NCI-H2196 treated with DMSO at 0.1 percent for 48 hours (cell line): Measurements from ENCODE around the gene P3H2.
"Not testable (repeated sequence)": the region's sequence is repeated elsewhere in the genome, so short reads cannot be mapped to it uniquely, and the experiment has no call there.

Source experiments
- DNase-seq: peaks from one replicate; lab custom pipeline; 2025; ENCODE audit not compliant: unreplicated experiment; lab: John Stamatoyannopoulos, UW

The P3H2 gene

DNA sequence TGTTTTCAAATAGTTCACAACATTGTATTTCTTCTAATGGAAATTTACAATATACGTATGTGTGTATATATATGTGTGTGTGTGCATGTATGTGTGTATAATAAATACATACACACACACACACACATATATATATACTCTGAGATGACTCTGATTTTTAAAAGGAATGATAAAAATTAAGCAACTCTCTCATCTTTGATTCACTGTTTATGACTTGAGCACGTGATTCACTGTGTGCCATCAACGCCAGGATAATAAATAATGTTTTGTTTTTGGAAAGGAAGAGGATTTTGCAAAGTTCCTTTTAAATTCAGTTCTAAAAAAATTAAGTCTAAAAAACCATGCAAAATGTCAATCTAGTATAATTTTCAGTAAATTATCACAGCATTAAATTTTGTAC, 132.4 kb downstream of the P3H2 start:
- DNase-seq, result no peak

GRCh38 chr3:189985948-189986347, 134.7 kb downstream of the P3H2 start:
- DNase-seq, result no peak

DNA sequence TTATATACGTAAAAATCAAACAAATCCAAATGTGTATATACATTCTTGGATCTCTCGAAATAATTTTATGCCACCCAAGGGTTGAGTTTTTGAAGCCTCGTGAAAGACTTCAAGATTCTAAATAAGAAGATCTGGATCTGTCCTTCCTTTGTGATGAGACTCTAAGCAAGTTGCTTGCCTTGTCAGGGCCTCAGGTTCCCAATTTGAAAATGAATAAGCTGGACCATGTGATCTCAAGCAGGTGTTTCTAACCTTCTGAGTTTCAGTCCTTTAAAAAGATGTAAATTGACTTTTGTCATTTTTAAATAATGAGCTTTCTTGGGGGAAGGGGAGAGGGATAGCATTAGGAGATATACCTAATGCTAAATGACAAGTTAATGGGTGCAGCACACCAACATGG, 137.1 kb downstream of the P3H2 start:
- DNase-seq, result no peak

- no peak for DNase-seq
Observed at GRCh38 chr3:189982321-189982945, 138.3 kb downstream of the P3H2 start.

DNA sequence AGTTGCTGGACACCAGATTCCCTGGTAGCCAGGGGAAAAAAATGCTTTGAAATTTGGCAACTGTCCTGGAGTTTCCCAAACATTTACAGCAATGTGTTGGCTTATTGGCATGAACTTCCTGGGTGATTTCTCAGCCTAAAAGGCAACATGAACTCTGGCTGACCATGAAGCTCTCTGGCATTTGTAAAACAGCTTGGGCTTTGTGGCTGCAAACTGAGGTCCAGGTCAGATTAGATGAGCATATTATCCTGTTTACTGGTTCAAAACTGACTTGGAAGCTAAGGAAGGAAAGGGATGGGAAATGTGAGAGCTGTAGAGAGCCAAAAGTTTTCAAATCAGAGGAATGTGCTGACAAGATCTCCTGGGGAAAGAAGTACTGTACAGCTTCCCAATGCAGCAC, 139.0 kb downstream of the P3H2 start:
- DNase-seq, result no peak

GRCh38 chr3:189978753-189979152, 141.9 kb downstream of the P3H2 start:
- DNase-seq, result no peak

GRCh38 chr3:189977174-189977573, 143.5 kb downstream of the P3H2 start:
- DNase-seq, result no peak

GRCh38 chr3:189975391-189975990, 145.2 kb downstream of the P3H2 start:
- no peak for DNase-seq

GRCh38 chr3:189974359-189974758, 146.3 kb downstream of the P3H2 start:
- DNase-seq, result no peak

- peak; percentile 67 for DNase-seq
Observed at GRCh38 chr3:189967254-189967865, 153.3 kb downstream of the P3H2 start.

DNA sequence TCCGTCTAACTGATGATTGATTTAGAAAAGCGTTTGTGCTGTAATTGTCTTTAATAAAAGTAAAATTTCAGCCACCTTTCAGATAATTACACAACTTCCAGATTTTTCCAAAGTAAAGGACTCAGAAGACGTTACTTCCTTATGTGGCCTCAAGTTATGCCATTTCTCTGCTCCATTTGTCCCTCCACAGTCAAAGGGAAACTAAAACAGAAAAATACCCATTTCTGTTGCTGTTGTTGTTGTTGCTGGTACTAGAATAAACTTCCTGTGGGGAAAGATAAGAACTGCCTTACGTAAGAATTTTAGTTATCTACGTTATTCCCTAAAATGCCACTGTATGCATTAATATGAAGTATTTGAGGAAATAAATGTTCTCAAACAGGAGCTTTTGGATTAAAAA, 153.9 kb downstream of the P3H2 start:
- no peak for DNase-seq

DNA sequence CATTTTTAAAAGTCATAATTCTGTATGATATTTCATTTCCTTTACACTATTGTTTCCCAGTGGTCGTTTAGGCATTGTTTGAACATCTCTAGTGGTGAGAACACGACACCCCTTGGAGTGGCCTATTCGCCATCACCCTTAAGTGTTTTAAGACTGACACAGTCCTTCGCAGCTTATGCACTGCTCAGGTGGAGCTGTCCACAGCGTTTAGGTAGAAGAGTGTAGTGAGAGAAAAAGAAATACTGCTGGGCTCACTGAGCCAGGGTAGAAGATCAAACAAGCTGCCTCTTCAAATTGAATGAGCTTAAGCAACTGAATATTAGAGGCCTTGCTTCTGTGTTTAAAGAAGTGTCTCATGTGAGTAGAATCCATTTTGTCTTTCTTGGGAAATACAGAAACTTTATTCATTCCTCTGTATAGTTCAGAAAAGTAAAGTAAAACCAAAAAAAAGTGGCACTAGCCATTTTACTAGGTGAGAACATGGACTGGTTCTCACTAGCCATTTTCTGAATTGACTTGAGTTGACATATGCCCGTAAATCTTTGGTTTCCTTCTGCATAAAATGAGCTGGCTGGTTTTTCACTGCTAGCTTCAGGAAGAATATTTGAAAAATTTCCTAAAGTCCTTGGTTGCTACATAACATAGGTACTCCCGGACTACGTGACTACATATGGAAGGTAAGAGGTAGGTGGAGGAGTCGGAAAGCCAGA, 155.9 kb downstream of the P3H2 start:
- DNase-seq, result no peak

- no peak for DNase-seq
Observed at GRCh38 chr3:189962466-189962865, 158.2 kb downstream of the P3H2 start.

GRCh38 chr3:189961522-189962161, 159.1 kb downstream of the P3H2 start:
- DNase-seq, result peak; percentile 76

GRCh38 chr3:189961086-189961485, 159.6 kb downstream of the P3H2 start:
- DNase-seq, result not testable (repeated sequence)

DNA sequence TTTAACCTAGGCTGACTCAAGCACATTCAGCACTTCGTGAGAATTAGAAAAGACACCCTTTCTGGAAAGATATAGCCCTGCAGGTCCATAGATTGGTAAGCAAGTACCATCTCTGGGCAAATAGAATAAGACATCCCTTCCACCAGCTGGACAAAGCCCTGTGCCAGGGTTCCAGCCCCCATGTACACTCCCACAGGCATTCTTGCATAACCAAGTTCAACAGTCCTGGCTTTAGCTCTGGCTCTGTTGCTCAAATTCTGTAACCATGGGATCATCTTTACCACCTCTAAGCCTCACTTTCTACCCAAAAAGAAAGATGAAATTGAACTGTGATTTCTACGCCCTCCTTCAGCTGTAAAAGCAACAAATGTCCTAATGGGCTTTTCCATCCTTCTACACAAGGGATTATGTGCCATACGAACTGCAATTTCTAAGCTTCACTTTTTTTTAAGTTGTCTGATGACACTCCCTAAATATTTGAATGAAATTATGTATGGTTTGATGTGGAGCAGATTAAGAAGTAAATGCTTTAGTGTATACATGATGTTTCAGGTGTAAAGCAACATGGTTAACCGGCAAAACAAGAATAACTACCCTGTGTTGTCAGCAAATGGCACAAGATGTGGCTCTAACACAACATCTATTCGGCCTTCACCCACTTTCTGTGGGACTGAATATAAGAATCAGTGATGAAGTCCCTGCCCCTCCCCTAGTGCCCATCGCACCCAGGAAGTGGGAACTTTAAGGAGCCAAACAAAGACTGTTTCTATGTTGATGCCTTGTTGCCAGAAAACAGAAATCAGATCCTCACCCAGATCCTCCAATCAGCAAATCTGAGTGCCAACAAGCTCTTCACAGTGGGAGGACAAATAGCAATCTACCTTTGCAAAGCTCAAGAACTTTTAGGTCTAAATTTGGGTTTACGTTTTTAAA, 165.7 kb downstream of the P3H2 start:
- DNase-seq, result no peak

- no peak for DNase-seq
Observed at GRCh38 chr3:189953551-189953950, 167.1 kb downstream of the P3H2 start.

DNA sequence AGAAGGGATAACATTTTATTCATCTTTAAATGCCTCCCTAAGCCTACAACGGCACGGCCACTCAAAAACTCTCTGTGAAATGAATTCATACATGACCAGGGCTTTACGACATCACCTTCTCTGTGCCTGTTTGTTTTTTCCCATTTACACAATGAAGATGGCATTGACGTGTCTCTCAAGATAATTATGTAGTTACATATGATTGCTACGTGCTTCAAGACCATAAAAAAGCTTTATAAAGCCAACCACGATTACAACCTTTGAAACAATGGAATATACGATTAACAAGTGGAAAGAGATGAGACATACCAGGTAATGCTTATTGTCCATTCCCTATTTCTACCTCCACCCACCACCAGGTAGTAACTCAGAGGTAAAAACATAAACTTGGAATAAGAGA, 168.4 kb downstream of the P3H2 start:
- DNase-seq, result no peak

GRCh38 chr3:189950258-189950657, 170.4 kb downstream of the P3H2 start:
- no peak for DNase-seq

DNA sequence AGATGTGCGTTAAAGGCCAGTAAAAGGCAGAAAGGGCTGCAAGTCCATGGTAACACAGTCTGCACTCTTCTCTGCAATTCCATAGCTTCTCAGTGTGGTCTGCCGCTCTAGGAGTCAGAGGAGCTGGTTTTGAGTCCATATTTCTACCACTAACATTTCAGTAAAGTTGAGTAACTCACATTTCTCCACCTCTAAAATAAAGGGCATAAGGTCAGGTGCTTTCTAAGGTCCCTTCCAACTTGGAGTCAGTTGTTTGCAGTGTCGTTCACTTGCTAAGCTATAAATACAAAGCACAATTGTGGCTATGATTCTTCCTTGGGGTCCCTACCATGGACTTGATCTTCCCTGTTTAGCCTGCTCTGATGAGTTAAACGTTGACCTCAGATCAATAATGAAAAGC, 171.1 kb downstream of the P3H2 start:
- no peak for DNase-seq

DNA sequence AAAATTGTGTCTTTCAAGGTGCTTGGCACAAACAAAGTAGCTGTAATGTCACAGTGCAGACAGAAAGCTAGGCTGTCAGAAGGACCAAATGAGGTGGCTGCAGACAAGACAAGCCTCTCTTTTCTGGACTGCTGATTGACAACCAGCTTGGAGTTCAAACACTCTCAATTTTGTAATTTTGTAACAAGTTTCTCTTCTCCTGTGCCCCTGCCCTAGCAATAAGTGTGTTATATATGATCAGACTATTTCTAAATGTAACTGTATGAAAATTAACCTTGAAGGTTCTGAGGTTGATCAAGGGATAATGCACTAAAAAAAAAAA, 172.0 kb downstream of the P3H2 start:
- DNase-seq, result no peak
